Fibroblast of lung (primary cell): ENCODE data around the gene CD36. TPM values are rescaled to one million over a fixed set of nuclear protein-coding genes. Genes with fewer than 3 reads are reported as not detected.

Experiments used
- DNase-seq, 2 donors: peaks; one replicate each; pipeline versions ENCODE4 v3.0.0 to v3.0.0-alpha.2; 2010; ENCODE audit warnings: low read depth in 2 of 2
- H2AFZ ChIP-seq: 2 replicates; pipeline ENCODE4 v1.5.1; 2012; ENCODE audit warnings: low read length, control low read depth, inconsistent platforms
- H3K27ac ChIP-seq: 2 replicates; pipeline ENCODE4 v1.5.1; 2011; ENCODE audit warnings: low read length, control low read depth; ENCODE audit not compliant: insufficient read depth
- H3K27me3 ChIP-seq: 2 replicates; pipeline ENCODE4 v1.5.1; 2011; ENCODE audit warnings: mild to moderate bottlenecking, low read length; ENCODE audit not compliant: control insufficient read depth, insufficient read depth
- H3K36me3 ChIP-seq: 2 replicates; pipeline ENCODE4 v1.5.1; 2011; ENCODE audit warnings: low read length; ENCODE audit not compliant: control insufficient read depth, insufficient read depth
- H3K4me1 ChIP-seq: 2 replicates; pipeline ENCODE4 v1.5.1; 2011; ENCODE audit warnings: low read length; ENCODE audit not compliant: control insufficient read depth, insufficient read depth; ENCODE audit errors: extremely low read depth
- H3K4me2 ChIP-seq: 2 replicates; pipeline ENCODE4 v1.5.1; 2011; ENCODE audit warnings: low read length, control low read depth; ENCODE audit not compliant: insufficient read depth; ENCODE audit errors: extremely low read depth
- H3K4me3 ChIP-seq, 4 experiments: fragments of 200-600 bp in 1 of 4; sonication (generic) in 1 of 4; replicated peaks in 1 of 4; 2 replicates each; pipeline ENCODE4 v1.5.1; 2011 to 2016; ENCODE audit warnings: low read length in 4 of 4, low read depth in 3 of 4, mild to moderate bottlenecking in 3 of 4, control low read depth in 2 of 4, inconsistent platforms in 1 of 4, mixed read lengths in 1 of 4; ENCODE audit not compliant: insufficient read depth in 1 of 4; ENCODE audit errors: control extremely low read depth in 1 of 4
- H3K79me2 ChIP-seq: 2 replicates; pipeline ENCODE4 v1.5.1; 2012; ENCODE audit warnings: mild to moderate bottlenecking, low read length, inconsistent platforms; ENCODE audit not compliant: control insufficient read depth, insufficient read depth
- H3K9ac ChIP-seq: 2 replicates; pipeline ENCODE4 v1.5.1; 2011; ENCODE audit warnings: mild to moderate bottlenecking, low read length, control low read depth; ENCODE audit not compliant: insufficient read depth
- H3K9me3 ChIP-seq: 2 replicates; pipeline ENCODE4 v1.5.1; 2012; ENCODE audit warnings: low read depth, low read length; ENCODE audit not compliant: control insufficient read depth, insufficient read depth
- H4K20me1 ChIP-seq: 2 replicates; pipeline ENCODE4 v1.5.1; 2011; ENCODE audit warnings: low read length; ENCODE audit not compliant: control insufficient read depth, insufficient read depth; ENCODE audit errors: extremely low read depth
- CTCF ChIP-seq, 2 donors: IDR thresholded peaks in 1 of 2; conservative IDR thresholded peaks in 1 of 2; 1 replicate in 1 of 2; 2 replicates in 1 of 2; pipeline ENCODE4 v1.5.1; 2011 to 2012; ENCODE audit warnings: low read length in 2 of 2, control low read depth in 1 of 2, inconsistent platforms in 1 of 2, low read depth in 1 of 2, mild to moderate bottlenecking in 1 of 2
- EZH2 ChIP-seq: IDR thresholded peaks from 2 replicates; pipeline ENCODE4 v1.5.1; 2012; ENCODE audit warnings: low read length, control low read depth, mild to moderate bottlenecking; ENCODE audit errors: missing control alignments
- polyA plus RNA-seq, 2 donors: library from polyadenylated mRNA; depleted of rRNA in 1 of 2; stranded (reverse) in 1 of 2; unstranded in 1 of 2; fragments of >200 nt; gene quantifications; 2 replicates each; pipeline ENCODE4 v1.2.1, GENCODE V29; 2011 to 2012; ENCODE audit warnings: missing spikeins in 1 of 2
- total RNA-seq: library from RNA; depleted of rRNA; stranded (reverse); fragments of >200 nt; gene quantifications from 2 replicates; pipeline ENCODE4 v1.2.1, GENCODE V29; 2014

Gene CD36
- total and polyA plus RNA-seq, 2 donors (not counting 1 experiment from before 2014, with no cell fraction given): 41.0 to 102 TPM

- peak overlapping the region; percentile 7 for H2AFZ ChIP-seq
- TF ChIP-seq EZH2 (no peak), CTCF (conservative IDR thresholded peaks at IDR 0.05 in 1 of 2, IDR thresholded peaks at IDR 0.05 in 1 of 2; ENCODE audit: low read depth in 1 of 2, low read length in 2 of 2) (no peak)
These were observed 14.8 kb upstream of the CD36 start for GRCh38 chr7:80623503-80624252.

DNA sequence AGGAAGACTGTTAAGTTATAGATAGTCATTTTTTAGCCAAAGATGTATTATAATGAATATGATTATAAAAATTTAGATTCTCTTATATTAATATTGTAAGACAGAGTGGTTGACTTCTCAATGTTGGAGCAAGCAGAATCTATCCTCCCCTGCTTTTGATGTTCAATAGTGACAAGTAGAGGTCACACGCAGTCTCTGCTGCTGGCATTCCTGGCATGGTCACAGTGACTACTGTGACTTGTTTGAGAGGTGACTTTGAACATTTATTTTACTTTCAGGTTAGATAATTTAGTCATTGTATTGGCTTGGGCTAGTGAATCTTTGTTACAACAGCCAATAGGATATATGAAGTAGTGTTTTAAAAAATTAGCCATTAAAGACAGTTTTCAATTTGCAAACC lies 13.7 kb upstream of the CD36 start:
- H3K27ac ChIP-seq: no peak overlapping the region

More at GRCh38 chr7:80623503-80624252, 14.8 kb upstream of the CD36 start:
- Histone ChIP-seq H4K20me1 (no peaks in the 10 kb centered on the region), H3K9me3 (no peaks in the 10 kb centered on the region), H3K4me3 (no peak overlapping the region), H3K9ac (no peak overlapping the region), H3K79me2 (no peaks in the 10 kb centered on the region), H3K4me1 (peaks cover 2% of the 10 kb centered on the region), H3K27ac (no peak overlapping the region), H3K27me3 (no peaks in the 10 kb centered on the region), H3K36me3 (no peaks in the 10 kb centered on the region), H3K4me2 (no peak overlapping the region)
- no peak for DNase-seq

DNA sequence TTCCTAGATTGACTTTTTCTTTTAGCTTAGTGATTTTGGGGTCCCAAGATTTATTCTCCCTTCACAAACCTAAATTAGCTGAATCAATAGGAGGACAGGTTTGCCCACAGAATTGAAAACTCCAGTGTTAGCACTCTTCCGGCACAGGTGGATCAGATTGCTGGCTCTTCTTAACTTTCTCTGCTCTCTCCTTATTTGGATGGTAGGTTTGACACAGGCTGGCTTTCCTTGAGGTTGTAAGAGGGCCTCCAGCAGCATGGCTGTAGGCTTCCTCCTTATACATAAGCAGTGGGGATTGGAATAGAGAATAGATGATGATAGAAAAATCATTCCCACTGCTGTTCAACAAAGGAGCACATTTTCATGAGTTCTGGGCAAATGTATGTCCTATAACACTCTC lies 9.4 kb upstream of the CD36 start:
- Histone ChIP-seq H3K9ac (no peak overlapping the region), H3K27ac (no peak overlapping the region), H3K9me3 (no peaks in the 10 kb centered on the region), H3K79me2 (no peaks in the 10 kb centered on the region), H3K27me3 (no peaks in the 10 kb centered on the region), H2AFZ (no peak overlapping the region), H3K4me1 (peaks cover 7% of the 10 kb centered on the region), H3K4me3 (no peak overlapping the region), H3K4me2 (no peak overlapping the region), H3K36me3 (no peaks in the 10 kb centered on the region), H4K20me1 (no peaks in the 10 kb centered on the region)
- TF ChIP-seq CTCF (conservative IDR thresholded peaks at IDR 0.05 in 1 of 2, IDR thresholded peaks at IDR 0.05 in 1 of 2; ENCODE audit: low read depth in 1 of 2, low read length in 2 of 2) (no peak), EZH2 (no peak)
- DNase-seq: no peak

More for the DNA sequence above, 13.7 kb upstream of the CD36 start:
- Histone ChIP-seq H3K4me1 (peaks cover 2% of the 10 kb centered on the region), H3K36me3 (no peaks in the 10 kb centered on the region), H3K9me3 (no peaks in the 10 kb centered on the region), H3K79me2 (no peaks in the 10 kb centered on the region), H3K4me3 (no peak overlapping the region), H2AFZ (no peak overlapping the region), H3K27me3 (no peaks in the 10 kb centered on the region), H3K9ac (no peak overlapping the region), H4K20me1 (no peaks in the 10 kb centered on the region), H3K4me2 (no peak overlapping the region)
- TF ChIP-seq CTCF (conservative IDR thresholded peaks at IDR 0.05 in 1 of 2, IDR thresholded peaks at IDR 0.05 in 1 of 2; ENCODE audit: low read depth in 1 of 2, low read length in 2 of 2) (no peak), EZH2 (no peak)
- no peak for DNase-seq
